Measurements from ENCODE around the gene TLE3.

TLE3 gene

GRCh38 chr15:70050441-70050840 is 47.3 kb downstream of the TLE3 start:
- no peak for DNase-seq (ENCODE audit: low read depth in 4 of 4, low spot score in 1 of 4)

GRCh38 chr15:70049701-70050301 is 47.9 kb downstream of the TLE3 start:
- DNase-seq (ENCODE audit: low read depth in 4 of 4, low spot score in 1 of 4): no peak

- no peak for DNase-seq (ENCODE audit: low read depth in 4 of 4, low spot score in 1 of 4)
These were observed 48.9 kb downstream of the TLE3 start for GRCh38 chr15:70048578-70049514.

- DNase-seq (ENCODE audit: low read depth in 4 of 4, low spot score in 1 of 4): no peak
These were observed 49.5 kb downstream of the TLE3 start for GRCh38 chr15:70048198-70048565.

GRCh38 chr15:70047386-70048197 is 50.1 kb downstream of the TLE3 start:
- DNase-seq (ENCODE audit: low read depth in 4 of 4, low spot score in 1 of 4): no peak

GRCh38 chr15:70046679-70047369 is 50.9 kb downstream of the TLE3 start:
- no peak for DNase-seq (ENCODE audit: low read depth in 4 of 4, low spot score in 1 of 4)

GRCh38 chr15:70045045-70045444 is 52.7 kb downstream of the TLE3 start:
- DNase-seq (ENCODE audit: low read depth in 4 of 4, low spot score in 1 of 4): no peak

GRCh38 chr15:70044168-70044567 is 53.5 kb downstream of the TLE3 start:
- DNase-seq (ENCODE audit: low read depth in 4 of 4, low spot score in 1 of 4): no peak

GRCh38 chr15:70043590-70043989 is 54.1 kb downstream of the TLE3 start:
- DNase-seq (ENCODE audit: low read depth in 4 of 4, low spot score in 1 of 4): no peak

- DNase-seq (ENCODE audit: low read depth in 4 of 4, low spot score in 1 of 4): no peak
These were observed 55.0 kb downstream of the TLE3 start for GRCh38 chr15:70042553-70043214.

- no peak for DNase-seq (ENCODE audit: low read depth in 4 of 4, low spot score in 1 of 4)
These were observed 57.8 kb downstream of the TLE3 start for GRCh38 chr15:70039917-70040316.

- no peak for DNase-seq (ENCODE audit: low read depth in 4 of 4, low spot score in 1 of 4)
These were observed 58.9 kb downstream of the TLE3 start for GRCh38 chr15:70038730-70039392.

- no peak for DNase-seq (ENCODE audit: low read depth in 4 of 4, low spot score in 1 of 4)
These were observed 60.5 kb downstream of the TLE3 start for GRCh38 chr15:70037292-70037640.

- DNase-seq (ENCODE audit: low read depth in 4 of 4, low spot score in 1 of 4): no peak
These were observed 61.0 kb downstream of the TLE3 start for GRCh38 chr15:70036585-70037291.

- DNase-seq (ENCODE audit: low read depth in 4 of 4, low spot score in 1 of 4): no peak
These were observed 62.0 kb downstream of the TLE3 start for GRCh38 chr15:70035719-70036077.

GRCh38 chr15:70035051-70035718 is 62.5 kb downstream of the TLE3 start:
- DNase-seq (ENCODE audit: low read depth in 4 of 4, low spot score in 1 of 4): no peak

- DNase-seq (ENCODE audit: low read depth in 4 of 4, low spot score in 1 of 4): no peak
These were observed 63.1 kb downstream of the TLE3 start for GRCh38 chr15:70034596-70034995.

- DNase-seq (ENCODE audit: low read depth in 4 of 4, low spot score in 1 of 4): no peak
These were observed 63.6 kb downstream of the TLE3 start for GRCh38 chr15:70034141-70034540.

- no peak for DNase-seq (ENCODE audit: low read depth in 4 of 4, low spot score in 1 of 4)
These were observed 64.1 kb downstream of the TLE3 start for GRCh38 chr15:70033529-70034140.

Measured in stimulated activated CD4-positive, alpha-beta T cell treated with anti-CD3 and anti-CD28 coated beads, Interleukin-1b, Interleukin-23, amount 100 ng/mL, for 24 hours (primary cell).